Measurements from ENCODE around the gene AMPD3.

The AMPD3 gene

GRCh38 chr11:10461276-10461790 lies 6.3 kb downstream of the AMPD3 start:
- TF ChIP-seq ZNF274 (IDR thresholded peaks at IDR 0.05; ENCODE audit: low read depth, low read length): no peak
- no peak overlapping the region for H3K4me3 ChIP-seq (ENCODE audit: low read length)

DNA sequence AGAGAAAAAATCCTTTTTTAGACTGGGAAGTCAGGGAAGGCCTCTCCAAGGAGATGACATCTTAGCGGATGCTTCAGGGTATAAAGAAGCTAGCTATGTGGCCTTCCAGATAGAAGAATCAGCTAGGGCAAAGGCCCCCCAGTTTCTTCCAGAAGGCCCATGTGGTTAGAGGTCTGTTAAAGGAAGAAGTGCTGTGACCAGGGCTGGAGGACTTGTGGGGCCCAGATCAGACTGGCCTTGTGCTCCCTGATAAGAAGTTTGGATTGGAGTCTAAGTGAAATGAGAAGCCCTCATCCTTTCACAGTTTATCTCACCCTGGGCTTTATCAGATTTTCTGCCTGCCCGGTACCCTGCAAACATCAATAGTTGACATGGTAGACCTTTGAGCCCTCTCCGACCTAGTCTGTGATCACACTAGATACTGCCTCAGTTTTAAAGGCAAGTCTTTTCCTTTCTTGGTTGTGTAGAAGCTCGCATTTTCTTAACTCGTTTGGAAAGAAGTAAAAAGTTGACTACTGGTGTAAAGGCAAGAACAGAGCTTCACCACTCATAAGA lies 7.8 kb downstream of the AMPD3 start:
- TF ChIP-seq ZNF274 (IDR thresholded peaks at IDR 0.05; ENCODE audit: low read depth, low read length): no peak
- no peak overlapping the region for H3K4me3 ChIP-seq (ENCODE audit: low read length)

GRCh38 chr11:10473371-10473770 lies 18.3 kb downstream of the AMPD3 start:
- no peak for TF ChIP-seq ZNF274 (IDR thresholded peaks at IDR 0.05; ENCODE audit: low read depth, low read length)
- no peak overlapping the region for H3K4me3 ChIP-seq (ENCODE audit: low read length)

DNA sequence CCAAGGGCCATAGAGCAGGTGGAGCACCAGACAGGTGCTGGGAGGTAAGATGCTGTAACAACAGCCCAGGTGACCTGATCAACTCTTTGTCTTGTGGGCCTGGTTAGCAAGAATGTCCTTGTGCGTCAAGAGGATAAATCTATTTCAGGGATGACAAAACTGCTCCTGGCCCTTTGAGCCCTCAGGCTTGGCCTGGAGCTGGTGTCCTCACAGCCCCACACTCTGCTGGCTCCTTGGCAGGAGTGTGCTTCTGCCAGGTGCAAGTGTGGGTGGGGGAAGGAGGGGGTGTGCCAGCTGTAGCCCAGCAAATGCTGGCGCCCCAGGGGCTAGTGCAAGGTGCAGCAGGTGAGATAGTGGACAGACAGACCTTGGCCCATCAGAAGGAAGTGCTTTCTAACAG lies 19.5 kb downstream of the AMPD3 start:
- H3K4me3 ChIP-seq (ENCODE audit: low read length): no peak overlapping the region
- TF ChIP-seq ZNF274 (IDR thresholded peaks at IDR 0.05; ENCODE audit: low read depth, low read length): no peak

DNA sequence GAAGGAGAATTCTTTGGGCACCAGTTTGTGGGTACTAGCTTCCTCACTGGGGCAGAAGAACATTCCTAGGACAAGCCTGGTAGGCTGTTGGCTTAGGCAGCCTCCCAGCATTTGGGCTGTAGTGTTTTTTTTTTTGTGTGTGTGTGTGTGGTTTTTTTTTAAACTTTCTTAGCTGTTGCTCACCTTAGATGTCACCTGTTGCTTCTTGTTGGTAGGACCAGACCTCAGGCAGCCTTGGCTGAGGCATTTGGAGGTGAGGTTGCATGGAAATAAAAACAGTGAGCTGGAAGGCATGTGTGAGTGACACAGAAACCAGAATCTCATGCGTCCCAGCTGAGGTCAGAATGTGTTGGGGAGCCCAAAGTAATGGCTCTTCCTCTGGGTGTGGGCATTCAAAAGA lies 21.3 kb downstream of the AMPD3 start:
- TF ChIP-seq ZNF274 (IDR thresholded peaks at IDR 0.05; ENCODE audit: low read depth, low read length): no peak

GRCh38 chr11:10476927-10477689 lies 22.0 kb downstream of the AMPD3 start:
- TF ChIP-seq ZNF274 (IDR thresholded peaks at IDR 0.05; ENCODE audit: low read depth, low read length): no peak
- H3K4me3 ChIP-seq (ENCODE audit: low read length): no peak overlapping the region

More for the DNA sequence above, 21.3 kb downstream of the AMPD3 start:
- H3K4me3 ChIP-seq (ENCODE audit: low read length): no peak overlapping the region

DNA sequence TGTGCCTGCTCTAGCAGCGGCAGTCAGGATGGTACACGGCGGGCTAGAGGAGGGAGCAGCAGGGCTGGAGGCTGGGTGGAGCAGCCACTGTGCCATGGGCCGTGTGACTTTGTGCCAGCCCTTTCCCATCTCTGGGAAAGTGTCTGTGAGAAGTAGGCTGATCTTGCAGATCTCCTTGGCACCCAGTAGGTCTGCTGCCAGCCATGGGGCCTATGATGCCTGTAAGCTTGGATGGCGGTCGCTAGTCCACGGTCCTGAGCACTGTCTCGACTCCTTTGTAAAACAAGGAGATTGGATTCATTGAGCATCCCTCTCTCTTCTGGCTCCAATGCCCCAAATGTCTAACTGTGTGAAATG lies 22.6 kb downstream of the AMPD3 start:
- no peak for TF ChIP-seq ZNF274 (IDR thresholded peaks at IDR 0.05; ENCODE audit: low read depth, low read length)
- no peak overlapping the region for H3K4me3 ChIP-seq (ENCODE audit: low read length)

DNA sequence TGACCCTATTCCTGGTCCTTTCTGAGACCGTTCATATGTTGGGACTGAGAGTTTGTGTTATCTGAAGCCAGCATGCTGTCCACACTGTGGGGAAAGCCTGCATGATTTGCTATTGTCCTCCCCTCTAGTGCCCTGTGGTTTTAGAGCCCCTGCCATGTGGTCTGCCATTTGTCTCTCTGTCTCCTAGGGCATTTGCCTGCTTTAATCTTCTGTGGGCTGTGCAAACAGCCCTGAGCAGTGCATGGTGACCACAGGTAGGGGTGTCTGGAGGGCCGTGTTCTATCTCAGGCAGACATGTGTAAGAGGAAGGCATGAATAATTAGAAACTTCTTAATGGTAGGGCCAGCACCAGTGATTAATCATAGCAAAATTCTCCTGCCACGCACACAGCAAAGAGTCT lies 23.0 kb downstream of the AMPD3 start:
- no peak overlapping the region for H3K4me3 ChIP-seq (ENCODE audit: low read length)
- TF ChIP-seq ZNF274 (IDR thresholded peaks at IDR 0.05; ENCODE audit: low read depth, low read length): no peak

- no peak overlapping the region for H3K4me3 ChIP-seq (ENCODE audit: low read length)
- TF ChIP-seq ZNF274 (IDR thresholded peaks at IDR 0.05; ENCODE audit: low read depth, low read length): no peak
Measured at GRCh38 chr11:10478574-10479550, 23.8 kb downstream of the AMPD3 start.

GRCh38 chr11:10480026-10480425 lies 25.0 kb downstream of the AMPD3 start:
- no peak for TF ChIP-seq ZNF274 (IDR thresholded peaks at IDR 0.05; ENCODE audit: low read depth, low read length)
- no peak overlapping the region for H3K4me3 ChIP-seq (ENCODE audit: low read length)

GRCh38 chr11:10480760-10481159 lies 25.7 kb downstream of the AMPD3 start:
- TF ChIP-seq ZNF274 (IDR thresholded peaks at IDR 0.05; ENCODE audit: low read depth, low read length): no peak
- no peak overlapping the region for H3K4me3 ChIP-seq (ENCODE audit: low read length)

- TF ChIP-seq ZNF274 (IDR thresholded peaks at IDR 0.05; ENCODE audit: low read depth, low read length): no peak
- H3K4me3 ChIP-seq (ENCODE audit: low read length): no peak overlapping the region
Measured at GRCh38 chr11:10481560-10482349, 26.7 kb downstream of the AMPD3 start.

GRCh38 chr11:10483174-10483573 lies 28.1 kb downstream of the AMPD3 start:
- no peak overlapping the region for H3K4me3 ChIP-seq (ENCODE audit: low read length)
- no peak for TF ChIP-seq ZNF274 (IDR thresholded peaks at IDR 0.05; ENCODE audit: low read depth, low read length)

GRCh38 chr11:10483584-10483983 lies 28.5 kb downstream of the AMPD3 start:
- no peak overlapping the region for H3K4me3 ChIP-seq (ENCODE audit: low read length)
- no peak for TF ChIP-seq ZNF274 (IDR thresholded peaks at IDR 0.05; ENCODE audit: low read depth, low read length)
